ENCODE data around the gene NAXD.

NAXD gene

DNA sequence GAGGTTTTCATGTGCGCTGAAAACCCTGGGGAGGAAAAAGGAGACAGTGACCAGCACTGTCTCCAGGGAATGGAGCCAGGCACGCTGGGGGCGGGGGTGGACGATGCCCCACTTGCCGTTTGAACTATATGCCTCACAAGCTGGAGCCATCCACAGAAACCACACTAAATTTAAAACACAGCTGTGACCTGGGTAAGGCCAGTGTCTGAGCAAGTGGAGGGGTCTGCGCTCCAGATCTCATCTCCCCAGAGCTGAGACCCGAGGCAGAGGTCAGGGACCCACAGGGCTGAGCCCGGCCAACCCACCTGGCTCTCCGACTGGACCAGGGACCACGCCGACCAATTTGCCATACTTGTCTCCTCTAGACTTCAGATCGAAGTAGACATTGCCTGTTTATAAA is 67.4 kb downstream of the NAXD start:
- TF ChIP-seq CTCF (IDR thresholded peaks at IDR 0.05; ENCODE audit: insufficient read depth, low read length, missing control alignments), result no peak
- DNase-seq (ENCODE audit: low read depth, low spot score), result no peak
- CTCF ChIA-PET, result interaction anchor here (1.9 kb wide), 1 partner anchor 13 kb away, joined by 6 read pairs; no protein-coding TSS in a partner anchor
- POLR2A ChIA-PET, result no interaction called here
- H3K4me3 ChIP-seq (ENCODE audit: low read depth, low read length), result no peak overlapping the region

- H3K4me3 ChIP-seq (ENCODE audit: low read depth, low read length), result no peak overlapping the region
- POLR2A ChIA-PET, result no interaction called here
- CTCF ChIA-PET, result interaction anchor here (1.9 kb wide), 1 partner anchor 13 kb away, joined by 6 read pairs; no protein-coding TSS in a partner anchor
- DNase-seq (ENCODE audit: low read depth, low spot score), result no peak
- TF ChIP-seq CTCF (IDR thresholded peaks at IDR 0.05; ENCODE audit: insufficient read depth, low read length, missing control alignments), result peak; percentile 12
Observed at GRCh38 chr13:110683203-110683883, 68.0 kb downstream of the NAXD start.

DNA sequence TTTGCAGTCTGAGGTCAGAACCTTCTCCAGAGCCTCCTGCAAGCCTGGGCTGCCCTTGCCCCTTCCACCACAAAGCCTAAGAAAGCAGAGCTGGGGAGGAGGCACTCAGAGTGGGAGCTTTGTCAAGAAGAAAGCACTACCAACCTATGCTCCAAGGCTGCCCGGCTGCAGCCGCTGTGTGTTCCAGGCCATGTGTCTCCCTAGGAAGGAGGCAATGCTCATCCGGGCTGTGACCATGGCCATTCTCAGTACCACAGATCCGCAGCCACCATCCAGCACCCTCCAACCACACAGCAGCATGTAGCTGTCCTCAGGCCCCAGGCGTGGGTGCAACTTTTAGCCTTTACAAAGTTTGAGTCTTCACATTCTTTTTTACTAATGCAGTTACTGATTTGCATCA is 68.6 kb downstream of the NAXD start:
- DNase-seq (ENCODE audit: low read depth, low spot score), result no peak
- ChIA-PET POLR2A (no interaction called here), CTCF (interaction anchor here (1.9 kb wide), 1 partner anchor 14 kb away, joined by 6 read pairs; no protein-coding TSS in a partner anchor)
- H3K4me3 ChIP-seq (ENCODE audit: low read depth, low read length), result no peak overlapping the region
- TF ChIP-seq CTCF (IDR thresholded peaks at IDR 0.05; ENCODE audit: insufficient read depth, low read length, missing control alignments), result no peak

DNA sequence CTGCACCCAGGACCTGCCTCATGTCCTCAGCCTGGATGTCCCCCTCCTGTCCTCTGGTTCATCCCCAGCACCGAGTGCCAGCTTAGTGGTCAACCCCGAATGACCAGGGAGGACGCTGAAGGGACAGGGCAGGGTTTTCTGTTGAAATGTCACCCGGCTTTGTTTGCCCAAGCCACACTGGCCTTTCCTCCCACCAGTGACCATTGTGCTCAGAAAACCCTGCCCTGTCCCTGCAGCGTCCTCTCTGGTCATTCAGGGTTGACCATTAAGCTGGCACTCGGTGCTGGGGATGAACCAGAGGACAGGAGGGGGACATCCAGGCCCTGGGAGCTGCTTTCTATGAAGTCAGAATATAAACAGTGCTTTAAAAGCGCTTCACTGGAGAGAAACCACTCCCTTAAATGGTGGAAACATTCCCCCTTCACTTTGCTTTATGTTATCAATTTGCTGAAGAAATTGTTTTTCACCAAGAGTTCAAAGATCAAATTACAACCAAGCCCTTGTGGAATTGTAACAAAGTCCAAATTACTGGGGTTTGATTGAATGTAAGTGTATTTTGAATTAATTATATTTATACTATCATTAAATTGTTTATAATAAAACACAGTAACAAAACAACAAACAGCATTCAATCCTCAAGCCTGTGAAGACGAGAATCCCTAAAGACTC is 69.2 kb downstream of the NAXD start:
- no peak for DNase-seq (ENCODE audit: low read depth, low spot score)
- H3K4me3 ChIP-seq (ENCODE audit: low read depth, low read length), result no peak overlapping the region
- TF ChIP-seq CTCF (IDR thresholded peaks at IDR 0.05; ENCODE audit: insufficient read depth, low read length, missing control alignments), result no peak
- ChIA-PET CTCF (interaction anchor here (1.2 to 1.9 kb wide), 2 partner anchors 14 to 21 kb away, joined by 3 to 6 read pairs; no protein-coding TSS in a partner anchor), POLR2A (no interaction called here)

DNA sequence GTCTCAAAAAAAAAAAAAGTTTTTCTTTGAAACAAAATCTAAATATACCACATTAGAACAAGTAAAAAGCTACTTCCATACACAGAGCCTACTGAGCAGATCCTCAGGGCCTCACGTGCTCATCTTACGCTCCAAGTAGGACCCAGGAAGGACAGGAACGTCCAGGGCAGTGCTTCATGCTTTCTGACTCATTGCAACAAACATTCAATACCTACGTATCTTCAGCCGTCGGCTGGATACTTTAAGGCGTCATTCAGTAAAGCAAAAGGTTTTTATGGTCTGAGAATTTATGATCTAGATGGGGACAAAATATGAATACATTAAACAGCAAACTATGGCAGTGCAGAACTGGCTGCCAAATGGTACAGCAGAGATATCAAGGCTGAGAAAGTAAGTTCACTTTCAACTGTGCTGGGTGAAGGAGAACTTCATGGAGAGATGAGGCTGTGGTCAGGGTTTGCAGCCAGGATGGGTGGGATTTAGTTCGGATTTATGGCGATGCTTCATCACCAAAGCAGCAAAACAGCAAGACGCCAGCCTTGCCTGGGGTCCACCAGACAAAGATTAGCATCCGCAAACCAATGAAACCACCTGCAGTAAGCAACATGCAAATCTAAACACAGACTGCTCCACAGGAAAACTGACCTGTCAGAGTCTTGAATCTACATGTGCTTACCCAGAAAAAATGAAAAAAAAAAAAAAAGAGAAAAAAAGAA is 70.1 kb downstream of the NAXD start:
- CTCF ChIA-PET, result interaction anchor here (1.2 kb wide), 1 partner anchor 20 kb away, joined by 3 read pairs; no protein-coding TSS in a partner anchor

More for the DNA sequence above, 70.1 kb downstream of the NAXD start:
- DNase-seq (ENCODE audit: low read depth, low spot score), result peak; percentile 84
- no peak overlapping the region for H3K4me3 ChIP-seq (ENCODE audit: low read depth, low read length)
- POLR2A ChIA-PET, result no interaction called here
- no peak for TF ChIP-seq CTCF (IDR thresholded peaks at IDR 0.05; ENCODE audit: insufficient read depth, low read length, missing control alignments)

Measured in AG04449 (cell line).